SK-N-SH (cell line): ENCODE results near the gene TLR7.

ENCODE experiments used
- EZH2phosphoT487 ChIP-seq: fragments of 200-600 bp; sonication (generic); IDR thresholded peaks from 2 replicates; pipeline ENCODE4 v1.6.1; 2017; ENCODE audit warnings: low read depth, mixed run types, mild to moderate bottlenecking, antibody characterized with exemption, moderate library complexity, borderline replicate concordance
- FOXM1 ChIP-seq: IDR thresholded peaks from 2 replicates; pipeline ENCODE4 v1.4.0; 2012; ENCODE audit warnings: low read depth, mild to moderate bottlenecking
- RFX5 ChIP-seq: IDR thresholded peaks from 2 replicates; pipeline ENCODE4 v1.6.1; 2012; ENCODE audit warnings: mild to moderate bottlenecking, improper control_type of control experiment, low read length
- YY1 ChIP-seq: IDR thresholded peaks from 2 replicates; pipeline ENCODE4 v1.4.0; 2012; ENCODE audit warnings: low read depth, mild to moderate bottlenecking
- TF ChIP-seq, protein P1 (sequence below): fragments of 200-600 bp; sonication (generic); IDR thresholded peaks from 2 replicates; pipeline ENCODE4 v1.6.1; 2017; ENCODE audit warnings: antibody characterized with exemption, mild to moderate bottlenecking, moderate library complexity
- TF ChIP-seq, protein P2 (sequence below): fragments of 150-350 bp; IDR thresholded peaks from 2 replicates; pipeline ENCODE4 v1.6.1; 2016; ENCODE audit warnings: mild to moderate bottlenecking, low read depth, low read length

DNA sequence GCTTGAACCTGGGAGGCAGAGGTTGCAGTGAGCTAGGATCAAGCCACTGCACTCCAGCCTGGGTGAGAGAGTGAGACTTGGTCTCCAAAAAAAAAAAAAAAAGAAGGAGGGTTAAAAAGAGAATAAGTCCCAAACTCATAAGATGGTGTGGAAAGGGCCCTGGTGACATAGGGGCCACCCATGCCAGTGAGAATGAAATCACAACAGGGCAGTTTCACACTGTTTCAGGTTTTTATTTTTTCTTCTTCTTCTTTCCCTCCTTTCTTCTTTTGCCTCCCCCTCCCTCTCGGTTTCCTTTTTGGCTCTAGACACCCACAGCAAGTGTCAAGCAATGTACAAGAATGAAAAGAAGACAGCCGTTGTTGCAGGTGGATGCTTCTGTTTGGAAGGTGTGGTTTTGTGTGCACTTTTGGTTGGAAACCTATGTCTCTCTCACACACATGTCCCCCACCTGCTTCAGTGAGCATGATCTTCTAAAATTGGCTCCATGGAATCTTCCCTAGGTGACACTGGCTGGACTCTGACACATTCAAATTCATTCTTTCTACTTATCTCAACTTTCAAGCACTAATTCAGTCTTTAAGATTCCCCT, 25.1 kb downstream of the TLR7 start:
- TF ChIP-seq RFX5 (no peak), YY1 (no peak), FOXM1 (no peak), EZH2phosphoT487 (no peak)
- TF ChIP-seq, protein P1, sequence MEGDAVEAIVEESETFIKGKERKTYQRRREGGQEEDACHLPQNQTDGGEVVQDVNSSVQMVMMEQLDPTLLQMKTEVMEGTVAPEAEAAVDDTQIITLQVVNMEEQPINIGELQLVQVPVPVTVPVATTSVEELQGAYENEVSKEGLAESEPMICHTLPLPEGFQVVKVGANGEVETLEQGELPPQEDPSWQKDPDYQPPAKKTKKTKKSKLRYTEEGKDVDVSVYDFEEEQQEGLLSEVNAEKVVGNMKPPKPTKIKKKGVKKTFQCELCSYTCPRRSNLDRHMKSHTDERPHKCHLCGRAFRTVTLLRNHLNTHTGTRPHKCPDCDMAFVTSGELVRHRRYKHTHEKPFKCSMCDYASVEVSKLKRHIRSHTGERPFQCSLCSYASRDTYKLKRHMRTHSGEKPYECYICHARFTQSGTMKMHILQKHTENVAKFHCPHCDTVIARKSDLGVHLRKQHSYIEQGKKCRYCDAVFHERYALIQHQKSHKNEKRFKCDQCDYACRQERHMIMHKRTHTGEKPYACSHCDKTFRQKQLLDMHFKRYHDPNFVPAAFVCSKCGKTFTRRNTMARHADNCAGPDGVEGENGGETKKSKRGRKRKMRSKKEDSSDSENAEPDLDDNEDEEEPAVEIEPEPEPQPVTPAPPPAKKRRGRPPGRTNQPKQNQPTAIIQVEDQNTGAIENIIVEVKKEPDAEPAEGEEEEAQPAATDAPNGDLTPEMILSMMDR: no peak
- TF ChIP-seq, protein P2, sequence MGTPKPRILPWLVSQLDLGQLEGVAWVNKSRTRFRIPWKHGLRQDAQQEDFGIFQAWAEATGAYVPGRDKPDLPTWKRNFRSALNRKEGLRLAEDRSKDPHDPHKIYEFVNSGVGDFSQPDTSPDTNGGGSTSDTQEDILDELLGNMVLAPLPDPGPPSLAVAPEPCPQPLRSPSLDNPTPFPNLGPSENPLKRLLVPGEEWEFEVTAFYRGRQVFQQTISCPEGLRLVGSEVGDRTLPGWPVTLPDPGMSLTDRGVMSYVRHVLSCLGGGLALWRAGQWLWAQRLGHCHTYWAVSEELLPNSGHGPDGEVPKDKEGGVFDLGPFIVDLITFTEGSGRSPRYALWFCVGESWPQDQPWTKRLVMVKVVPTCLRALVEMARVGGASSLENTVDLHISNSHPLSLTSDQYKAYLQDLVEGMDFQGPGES: no peak
